Glomerular visceral epithelial cell (primary cell): ENCODE results near the gene LIMS1.
"Not testable (repeated sequence)": the region's sequence is repeated elsewhere in the genome, so short reads cannot be mapped to it uniquely, and the experiment has no call there.

ENCODE experiments used
- DNase-seq: peaks from one replicate; pipeline ENCODE4 v3.0.0-alpha.2; 2016; ENCODE audit errors: extremely low spot score

LIMS1 gene

GRCh38 chr2:108533832-108534583 lies at the start of gene LIMS1:
TSS of gene LIMS1 (plus strand) at chr2:108534470. CDS start at chr2:108534563, 93 bp downstream.
- peak; percentile 95 for DNase-seq

GRCh38 chr2:108485253-108485652 lies 49.0 kb upstream of the LIMS1 start:
- DNase-seq = no peak

GRCh38 chr2:108490506-108491122 lies 43.7 kb upstream of the LIMS1 start:
- no peak for DNase-seq

- no peak for DNase-seq
Observed at GRCh38 chr2:108491848-108492247, 42.4 kb upstream of the LIMS1 start.

GRCh38 chr2:108492364-108492763 lies 41.9 kb upstream of the LIMS1 start:
- peak; percentile 77 for DNase-seq

GRCh38 chr2:108496167-108496566 lies 38.1 kb upstream of the LIMS1 start:
- DNase-seq = not testable (repeated sequence)

- not testable (repeated sequence) for DNase-seq
Observed at GRCh38 chr2:108507620-108508019, 26.6 kb upstream of the LIMS1 start.

- DNase-seq = not testable (repeated sequence)
Observed at GRCh38 chr2:108512431-108512830, 21.8 kb upstream of the LIMS1 start.

GRCh38 chr2:108514478-108514877 lies 19.8 kb upstream of the LIMS1 start:
- not testable (repeated sequence) for DNase-seq

GRCh38 chr2:108524688-108525087 lies 9.6 kb upstream of the LIMS1 start:
- DNase-seq = not testable (repeated sequence)

GRCh38 chr2:108525258-108525657 lies 9.0 kb upstream of the LIMS1 start:
- not testable (repeated sequence) for DNase-seq

- no peak for DNase-seq
Observed at GRCh38 chr2:108531674-108532055, 2.6 kb upstream of the LIMS1 start.

GRCh38 chr2:108534584-108535356 lies 500 bp downstream of the LIMS1 start:
- peak; percentile 61 for DNase-seq

- peak; percentile 15 for DNase-seq
Observed at GRCh38 chr2:108535357-108535631, 1.0 kb downstream of the LIMS1 start.

- peak; percentile 62 for DNase-seq
Observed at GRCh38 chr2:108536133-108536780, 2.0 kb downstream of the LIMS1 start.

- no peak for DNase-seq
Observed at GRCh38 chr2:108536911-108537310, 2.6 kb downstream of the LIMS1 start.

- no peak for DNase-seq
Observed at GRCh38 chr2:108538000-108538625, 3.8 kb downstream of the LIMS1 start.

- DNase-seq = no peak
Observed at GRCh38 chr2:108541451-108541850, 7.2 kb downstream of the LIMS1 start.

- DNase-seq = no peak
Observed at GRCh38 chr2:108542071-108542470, 7.8 kb downstream of the LIMS1 start.

- no peak for DNase-seq
Observed at GRCh38 chr2:108547606-108548005, 13.3 kb downstream of the LIMS1 start.

- DNase-seq = no peak
Observed at GRCh38 chr2:108548208-108549003, 14.1 kb downstream of the LIMS1 start.
